ENCODE measurements around the gene UMODL1. TPM values are rescaled to one million over a fixed set of nuclear protein-coding genes. Genes with fewer than 3 reads are reported as not detected.

UMODL1 gene
- total and polyA plus RNA-seq, 2 experiments from 2014 or later = 0.15 to 0.47 TPM

DNA sequence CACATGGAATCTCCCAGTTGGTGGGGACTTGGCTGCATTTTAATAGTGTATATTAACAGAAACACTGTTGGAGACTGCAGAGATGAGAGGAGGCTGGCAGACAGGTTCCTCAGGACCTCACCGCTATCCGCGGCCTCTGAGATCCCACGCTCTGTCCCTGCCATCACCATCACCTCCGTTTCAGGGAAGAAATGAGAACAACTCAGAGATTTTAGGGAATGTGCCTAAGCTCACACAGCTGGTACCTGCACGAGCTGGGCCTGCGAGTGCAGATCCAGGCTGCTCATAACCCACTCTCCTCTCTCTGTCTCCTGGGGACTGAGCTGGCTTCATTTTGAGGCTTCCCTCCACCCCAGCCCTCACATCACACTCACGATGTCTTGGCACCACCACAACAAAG, 62.0 kb downstream of the UMODL1 start:
- H3K27ac ChIP-seq = no peak overlapping the region
- DNase-seq (ENCODE audit: low spot score) = no peak
- H2AFZ ChIP-seq = no peak overlapping the region
- H3K9me3 ChIP-seq (ENCODE audit: low read depth) = no peaks in the 10 kb centered on the region
- H3K9me2 ChIP-seq (replicated peaks; ENCODE audit: insufficient read depth) = no peaks in the 10 kb centered on the region
- WGBS (ENCODE audit: low lambda C conversion rate, missing lambda C conversion rate) = 86% methylated on average over 8 of the region's 8 CpGs
- H4K20me1 ChIP-seq (ENCODE audit: insufficient read depth, poor library complexity, severe bottlenecking) = no peaks in the 10 kb centered on the region
- no peaks in the 10 kb centered on the region for H3K79me2 ChIP-seq
- H3K4me1 ChIP-seq (ENCODE audit: insufficient read depth) = no peaks in the 10 kb centered on the region
- H3K36me3 ChIP-seq (replicated peaks; ENCODE audit: insufficient read depth, low read depth) = no peaks in the 10 kb centered on the region
- no peaks in the 10 kb centered on the region for H3K27me3 ChIP-seq
- H3K4me3 ChIP-seq = no peak overlapping the region
- no peak overlapping the region for H3K4me2 ChIP-seq
- TF ChIP-seq EZH2 (IDR thresholded peaks at IDR 0.05; ENCODE audit: borderline replicate concordance) (no peak), EZH2phosphoT487 (IDR thresholded peaks at IDR 0.05; ENCODE audit: low read depth, severe bottlenecking, unreplicated experiment) (no peak)
- TF ChIP-seq, protein P1, sequence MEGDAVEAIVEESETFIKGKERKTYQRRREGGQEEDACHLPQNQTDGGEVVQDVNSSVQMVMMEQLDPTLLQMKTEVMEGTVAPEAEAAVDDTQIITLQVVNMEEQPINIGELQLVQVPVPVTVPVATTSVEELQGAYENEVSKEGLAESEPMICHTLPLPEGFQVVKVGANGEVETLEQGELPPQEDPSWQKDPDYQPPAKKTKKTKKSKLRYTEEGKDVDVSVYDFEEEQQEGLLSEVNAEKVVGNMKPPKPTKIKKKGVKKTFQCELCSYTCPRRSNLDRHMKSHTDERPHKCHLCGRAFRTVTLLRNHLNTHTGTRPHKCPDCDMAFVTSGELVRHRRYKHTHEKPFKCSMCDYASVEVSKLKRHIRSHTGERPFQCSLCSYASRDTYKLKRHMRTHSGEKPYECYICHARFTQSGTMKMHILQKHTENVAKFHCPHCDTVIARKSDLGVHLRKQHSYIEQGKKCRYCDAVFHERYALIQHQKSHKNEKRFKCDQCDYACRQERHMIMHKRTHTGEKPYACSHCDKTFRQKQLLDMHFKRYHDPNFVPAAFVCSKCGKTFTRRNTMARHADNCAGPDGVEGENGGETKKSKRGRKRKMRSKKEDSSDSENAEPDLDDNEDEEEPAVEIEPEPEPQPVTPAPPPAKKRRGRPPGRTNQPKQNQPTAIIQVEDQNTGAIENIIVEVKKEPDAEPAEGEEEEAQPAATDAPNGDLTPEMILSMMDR (IDR thresholded peaks at IDR 0.05; ENCODE audit: poor library complexity) = no peak

DNA sequence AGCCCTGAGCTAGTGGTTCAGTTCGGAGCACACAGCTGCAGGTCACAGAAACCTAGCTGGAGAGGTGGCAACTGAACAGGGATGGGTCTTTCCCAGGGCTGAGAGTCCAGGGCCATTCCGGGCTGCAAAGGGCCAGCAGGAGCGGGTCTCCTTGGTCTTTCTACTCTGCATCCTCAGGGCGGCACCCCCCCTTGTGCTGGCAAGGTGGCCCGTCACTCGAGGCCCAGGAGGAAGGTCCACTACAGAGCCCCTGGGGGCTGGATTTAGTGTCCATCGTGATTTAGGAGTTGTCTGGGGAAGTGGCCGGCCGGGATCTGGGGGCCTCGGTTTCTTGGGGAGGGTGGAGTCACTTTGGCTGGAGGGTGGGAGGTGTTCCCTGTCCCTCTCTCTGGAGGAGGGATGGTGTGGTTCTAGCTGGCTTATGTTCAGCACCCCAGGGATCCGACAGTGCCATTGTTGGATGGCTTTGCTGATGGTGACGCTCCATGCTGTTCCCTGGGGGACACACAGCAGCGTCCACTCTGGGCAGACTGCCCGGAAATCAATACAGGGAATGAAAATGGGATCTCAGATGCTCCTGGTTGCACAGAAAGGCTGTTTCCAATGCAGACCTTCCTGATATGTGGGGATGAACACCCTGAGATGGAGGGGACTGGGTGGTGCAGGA, 64.4 kb downstream of the UMODL1 start:
- DNase-seq (ENCODE audit: low spot score) = no peak
- Histone ChIP-seq H4K20me1 (ENCODE audit: insufficient read depth, poor library complexity, severe bottlenecking) (no peaks in the 10 kb centered on the region), H3K27ac (no peak overlapping the region), H2AFZ (no peak overlapping the region), H3K4me3 (no peak overlapping the region), H3K4me1 (ENCODE audit: insufficient read depth) (no peaks in the 10 kb centered on the region), H3K4me2 (no peak overlapping the region), H3K27me3 (no peaks in the 10 kb centered on the region), H3K9me2 (replicated peaks; ENCODE audit: insufficient read depth) (no peaks in the 10 kb centered on the region), H3K9me3 (ENCODE audit: low read depth) (no peaks in the 10 kb centered on the region), H3K36me3 (replicated peaks; ENCODE audit: insufficient read depth, low read depth) (no peaks in the 10 kb centered on the region), H3K79me2 (no peaks in the 10 kb centered on the region)
- TF ChIP-seq EZH2phosphoT487 (IDR thresholded peaks at IDR 0.05; ENCODE audit: low read depth, severe bottlenecking, unreplicated experiment) (no peak), EZH2 (IDR thresholded peaks at IDR 0.05; ENCODE audit: borderline replicate concordance) (no peak)
- TF ChIP-seq, protein P1 (IDR thresholded peaks at IDR 0.05; ENCODE audit: poor library complexity) = no peak
- 89% methylated on average over 14 of the region's 14 CpGs for WGBS (ENCODE audit: low lambda C conversion rate, missing lambda C conversion rate)

DNA sequence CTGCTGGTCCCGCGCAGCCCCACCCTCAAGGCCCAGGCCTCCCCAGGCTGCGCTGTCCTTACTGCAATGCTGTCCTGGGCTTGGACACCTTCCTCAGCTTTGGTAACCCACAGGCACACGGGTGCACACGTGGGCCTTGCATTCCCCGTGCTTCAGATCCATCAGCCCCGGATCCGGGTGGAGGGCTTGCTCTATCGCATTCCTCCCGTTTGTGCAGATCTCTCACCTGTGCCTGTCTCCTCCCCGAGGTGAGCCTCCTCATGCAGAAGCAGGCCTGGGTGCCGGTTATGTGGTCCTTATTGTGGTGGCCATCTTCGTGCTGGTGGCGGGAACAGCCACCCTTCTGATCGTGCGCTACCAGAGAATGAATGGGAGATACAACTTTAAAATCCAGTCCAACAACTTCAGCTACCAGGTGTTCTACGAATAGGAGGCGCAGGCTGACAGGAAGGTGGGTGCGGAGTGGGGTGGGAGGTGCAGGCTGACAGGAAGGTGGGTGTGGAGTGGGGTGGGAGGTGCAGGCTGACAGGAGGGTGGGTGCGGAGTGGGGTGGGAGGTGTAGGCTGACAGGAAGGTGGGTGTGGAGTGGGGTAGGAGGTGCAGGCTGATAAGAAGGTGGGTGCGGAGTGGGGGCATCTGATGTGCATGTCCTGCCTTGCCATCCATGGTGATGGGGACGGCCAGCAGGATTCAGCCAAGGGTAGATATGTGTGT, 66.2 kb downstream of the UMODL1 start:
- Histone ChIP-seq H3K27ac (no peak overlapping the region), H3K9me2 (replicated peaks; ENCODE audit: insufficient read depth) (no peaks in the 10 kb centered on the region), H3K79me2 (no peaks in the 10 kb centered on the region), H3K36me3 (replicated peaks; ENCODE audit: insufficient read depth, low read depth) (no peaks in the 10 kb centered on the region), H3K4me1 (ENCODE audit: insufficient read depth) (no peaks in the 10 kb centered on the region), H3K4me3 (no peak overlapping the region), H4K20me1 (ENCODE audit: insufficient read depth, poor library complexity, severe bottlenecking) (no peaks in the 10 kb centered on the region), H2AFZ (no peak overlapping the region), H3K27me3 (no peaks in the 10 kb centered on the region), H3K4me2 (no peak overlapping the region), H3K9me3 (ENCODE audit: low read depth) (no peaks in the 10 kb centered on the region)
- TF ChIP-seq, protein P1 (IDR thresholded peaks at IDR 0.05; ENCODE audit: poor library complexity) = no peak
- TF ChIP-seq EZH2phosphoT487 (IDR thresholded peaks at IDR 0.05; ENCODE audit: low read depth, severe bottlenecking, unreplicated experiment) (no peak), EZH2 (IDR thresholded peaks at IDR 0.05; ENCODE audit: borderline replicate concordance) (no peak)
- 87% methylated on average over 20 of the region's 22 CpGs for WGBS (ENCODE audit: low lambda C conversion rate, missing lambda C conversion rate)
- no peak for DNase-seq (ENCODE audit: low spot score)
